HG03442 (cell line): ENCODE measurements around the gene TMEM89.
A peak's percentile ranks its signal among the peaks of the same experiment; 100 is the strongest.

Experiments used
- ATAC-seq: cut with Tn5 transposase; IDR thresholded peaks from one replicate; pipeline ENCODE4 v1.9.1; 2021; ENCODE audit warnings: mild to moderate bottlenecking, moderate library complexity; ENCODE audit not compliant: unreplicated experiment

Gene TMEM89

DNA sequence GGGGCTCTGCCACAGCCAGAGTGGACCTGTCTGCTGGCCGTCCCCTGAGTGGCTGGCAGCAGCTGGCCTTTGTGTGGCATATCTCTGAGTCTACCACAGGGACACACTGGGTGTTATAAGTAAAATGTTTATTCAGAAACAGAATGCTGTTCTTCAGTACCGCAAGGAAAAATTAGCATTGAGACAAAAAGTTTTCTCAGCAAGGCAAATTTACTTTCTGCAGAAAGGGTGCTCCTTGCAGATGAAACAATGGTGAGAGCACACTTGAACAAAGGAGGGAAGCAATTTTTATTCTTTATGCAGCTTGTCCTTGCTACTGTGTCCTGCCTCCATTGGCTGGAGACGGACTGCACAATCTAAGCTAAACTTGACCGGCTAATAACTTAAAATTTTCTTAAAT, 4.0 kb downstream of the TMEM89 start:
- no peak for ATAC-seq

DNA sequence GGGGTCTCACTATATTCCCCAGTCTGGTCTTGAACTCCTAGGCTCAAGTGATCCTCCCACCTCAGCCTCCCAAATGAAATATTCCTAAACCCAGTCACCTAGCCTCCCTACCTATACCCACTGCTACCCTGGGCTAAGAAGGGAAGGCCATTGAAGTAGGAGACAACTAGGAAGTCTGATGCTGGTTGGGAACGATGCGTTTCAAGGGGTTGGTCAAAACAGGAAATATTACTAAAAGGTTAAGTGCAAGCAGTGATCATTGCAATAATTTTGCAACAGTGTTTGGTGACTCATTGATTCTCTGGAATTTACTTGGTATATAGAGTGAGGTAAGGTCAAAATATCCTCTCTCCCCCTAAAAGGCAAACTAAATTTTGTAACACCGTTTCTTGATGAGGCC, 7.5 kb downstream of the TMEM89 start:
- ATAC-seq = no peak

GRCh38 chr3:48612309-48612708, 9.3 kb downstream of the TMEM89 start:
- no peak for ATAC-seq

- ATAC-seq = peak; percentile 94
These were observed 12.2 kb downstream of the TMEM89 start, which contains the start of gene UQCRC1 for GRCh38 chr3:48609088-48610005. TSS of gene UQCRC1 (minus strand) at chr3:48609646. CDS start at chr3:48609620, 26 bp downstream.

DNA sequence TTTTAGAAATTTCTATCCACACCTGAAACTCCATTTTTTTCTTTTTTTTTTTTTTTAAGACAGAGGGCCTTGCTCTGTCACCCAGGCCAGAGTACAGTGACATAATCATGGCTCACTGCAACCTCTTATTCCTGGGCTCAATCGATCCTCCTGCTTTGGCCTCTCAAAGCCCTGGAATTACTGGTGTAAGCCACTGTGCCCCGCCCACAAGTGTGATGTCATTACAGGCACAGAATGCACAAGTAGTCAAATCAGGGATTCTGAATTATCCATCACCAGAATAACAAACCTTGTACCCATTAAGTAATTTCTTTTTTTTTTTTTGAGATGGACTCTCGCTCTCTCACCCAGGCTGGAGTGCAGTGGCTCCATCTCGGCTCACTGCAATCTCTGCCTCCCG, 14.1 kb downstream of the TMEM89 start:
- no peak for ATAC-seq

DNA sequence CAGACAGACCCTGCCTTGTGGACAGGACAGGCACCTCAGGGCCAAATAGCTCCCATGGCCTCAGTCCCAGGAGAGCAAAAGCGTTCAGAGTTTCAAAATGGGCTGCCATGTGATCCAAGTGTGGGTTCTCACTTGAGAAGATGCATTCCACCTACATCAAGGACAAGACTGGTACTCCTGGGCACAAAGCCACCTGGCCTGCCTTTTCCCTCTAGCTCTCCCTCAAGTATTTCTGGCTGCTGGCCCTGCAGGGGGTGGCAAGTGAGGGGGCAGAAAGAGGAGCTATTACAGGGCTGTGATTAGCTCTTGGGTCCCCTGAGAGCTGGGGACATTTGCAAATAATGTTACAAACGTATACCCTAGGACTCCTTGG, 20.0 kb downstream of the TMEM89 start:
- ATAC-seq = no peak

GRCh38 chr3:48600711-48601621, 20.6 kb downstream of the TMEM89 start:
- ATAC-seq = no peak

DNA sequence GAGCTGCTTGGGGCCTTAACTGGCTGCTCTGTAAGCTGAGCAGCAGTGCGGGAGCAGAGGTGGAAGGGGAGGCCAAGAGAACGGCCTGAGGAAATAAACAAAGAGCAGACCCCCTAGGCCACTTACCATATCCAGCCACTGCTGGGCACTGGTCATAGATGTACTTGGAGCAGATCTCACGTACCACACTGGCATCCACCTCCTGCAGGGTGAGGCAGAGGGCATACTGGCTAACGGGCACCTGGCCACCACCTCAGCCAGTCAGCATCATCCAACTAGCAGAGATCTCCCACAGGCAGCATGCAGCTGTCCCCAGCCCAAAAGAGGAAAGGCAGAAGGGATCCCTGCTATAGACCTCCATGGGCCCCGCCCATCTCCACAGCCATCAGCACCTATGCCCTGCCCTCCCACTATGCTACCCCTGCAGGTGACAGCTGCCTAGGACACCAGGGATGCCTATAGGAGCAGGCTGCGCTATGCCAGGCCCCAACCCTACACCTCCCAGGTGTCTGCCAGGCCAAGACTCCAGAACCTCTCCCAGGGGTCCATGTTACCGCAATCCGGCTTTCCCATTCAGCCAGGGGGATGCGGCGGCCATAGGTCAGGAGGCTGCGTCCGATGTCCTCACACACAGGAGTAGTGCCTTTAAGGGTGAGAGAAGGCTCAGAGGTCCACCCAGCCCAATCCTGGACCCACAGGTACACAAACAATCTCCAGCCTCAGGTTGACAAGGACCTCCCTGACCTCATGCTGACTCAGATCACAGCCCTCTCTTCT, 21.9 kb downstream of the TMEM89 start:
- ATAC-seq = no peak

DNA sequence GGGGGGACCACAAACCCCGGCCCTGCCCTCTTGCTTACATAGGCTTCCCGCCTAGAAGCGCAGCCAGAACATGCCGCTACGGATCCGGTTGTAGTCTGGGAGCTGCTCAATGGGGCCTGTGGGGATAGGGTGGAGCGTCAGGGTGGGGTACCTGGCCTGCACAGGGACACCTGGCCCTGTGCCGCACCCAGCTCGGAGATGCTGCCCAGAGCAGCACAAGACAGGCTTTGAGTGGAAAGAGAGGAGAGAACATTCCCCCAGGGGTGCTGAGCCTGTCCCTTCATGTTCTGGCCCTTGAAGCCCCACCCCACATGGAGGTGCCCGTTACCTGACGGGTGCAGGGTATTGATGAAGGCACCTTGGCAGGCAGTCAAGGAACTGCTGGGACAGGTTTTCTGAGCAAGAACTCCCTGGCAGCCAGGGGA, 22.5 kb downstream of the TMEM89 start:
- ATAC-seq = no peak

GRCh38 chr3:48598323-48599076, 23.1 kb downstream of the TMEM89 start:
- no peak for ATAC-seq

- no peak for ATAC-seq
These were observed 24.2 kb downstream of the TMEM89 start for GRCh38 chr3:48597408-48597800.

DNA sequence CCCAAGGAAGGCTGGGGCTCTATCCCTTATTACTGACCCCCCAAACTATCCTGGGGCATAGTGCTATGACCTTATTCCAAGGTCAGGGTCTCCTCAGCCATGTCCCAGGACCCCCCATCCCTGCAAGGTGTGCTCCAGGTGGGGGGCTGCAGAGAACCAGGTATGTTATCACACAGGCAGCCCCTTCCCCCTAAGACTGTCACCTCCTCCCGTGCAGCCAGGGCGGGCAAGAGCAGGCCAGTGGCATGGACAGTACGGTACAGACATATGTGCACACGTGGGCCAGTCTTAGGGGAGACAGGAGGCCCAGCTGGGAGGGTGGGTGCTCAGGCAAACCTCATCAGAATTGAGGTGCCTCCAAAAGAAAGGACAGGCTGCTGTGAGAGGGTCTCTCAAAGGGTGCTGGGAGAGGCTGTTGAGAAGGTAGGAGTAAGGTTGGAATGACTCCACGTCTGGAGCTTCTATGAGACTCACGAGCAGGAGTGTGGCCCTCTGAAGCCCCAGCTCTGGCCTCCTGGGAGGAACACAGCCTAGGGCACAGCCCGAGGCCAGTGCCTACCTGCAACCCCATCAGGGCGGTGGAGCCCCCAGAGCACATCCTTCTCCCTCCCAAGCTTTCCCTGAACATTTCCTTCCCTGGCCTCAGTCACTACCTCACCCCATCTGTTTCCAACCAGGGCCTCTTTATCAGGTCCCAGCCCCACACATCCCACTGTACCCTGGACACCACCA, 24.7 kb downstream of the TMEM89 start:
- ATAC-seq = no peak

GRCh38 chr3:48596157-48596556, 25.4 kb downstream of the TMEM89 start:
- ATAC-seq = no peak

DNA sequence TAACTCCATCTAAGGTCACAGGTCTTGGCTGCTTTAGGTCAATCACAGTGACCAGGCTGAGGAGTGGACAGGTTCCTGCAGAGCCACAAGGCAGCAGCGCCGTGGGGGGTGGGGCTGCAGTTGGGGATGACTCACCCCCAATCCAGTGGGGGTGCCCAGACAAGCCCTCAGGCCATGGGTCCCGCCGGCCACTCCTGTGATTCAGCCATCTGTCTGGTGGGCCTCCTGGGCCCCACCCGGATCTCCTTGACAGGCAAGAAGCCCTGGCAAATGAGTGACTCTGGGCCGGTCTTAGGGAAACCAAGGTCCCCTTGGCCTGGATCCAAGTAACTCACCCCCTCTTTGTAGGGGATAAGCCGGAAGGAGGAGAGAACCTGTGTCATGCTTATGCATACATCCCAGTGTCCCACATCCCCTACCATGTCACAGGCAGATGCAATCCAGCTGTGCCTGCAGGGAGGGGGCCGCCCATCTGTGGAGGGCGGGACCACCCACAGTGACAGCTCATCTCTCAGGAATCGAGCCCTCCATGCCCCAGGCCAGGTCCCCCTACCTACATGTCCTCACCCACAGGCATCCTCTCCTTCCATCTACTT, 25.9 kb downstream of the TMEM89 start:
- ATAC-seq = no peak

DNA sequence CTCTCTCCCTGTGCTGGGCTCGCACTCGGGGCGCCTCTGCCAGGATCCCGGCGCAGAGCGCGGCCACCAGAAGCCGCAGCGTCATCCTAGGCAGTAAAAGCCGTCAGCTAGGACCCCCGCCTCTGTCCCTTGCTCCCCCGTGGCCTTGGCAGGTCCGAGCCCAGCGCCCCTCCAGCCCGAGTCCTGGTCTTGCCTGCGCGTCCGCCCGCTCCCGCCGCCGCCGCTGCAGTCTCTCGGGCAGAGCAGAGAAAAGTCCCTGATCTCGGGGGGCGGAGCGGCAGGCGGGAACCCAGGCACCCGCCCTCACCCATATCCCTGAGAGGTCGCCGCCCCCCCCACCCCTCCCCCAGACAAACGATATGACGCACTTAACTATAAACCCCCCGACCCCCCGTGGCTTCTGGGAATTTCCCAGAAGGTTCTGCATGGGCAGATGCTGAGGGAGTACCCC, 26.5 kb downstream of the TMEM89 start, which contains the start of gene COL7A1:
COL7A1 (minus strand) TSS at position 255 of the 451 bp plus-strand sequence; CDS start at position 85, 170 bp downstream.
- no peak for ATAC-seq

GRCh38 chr3:48594417-48595049, 27.0 kb downstream of the TMEM89 start:
- no peak for ATAC-seq

DNA sequence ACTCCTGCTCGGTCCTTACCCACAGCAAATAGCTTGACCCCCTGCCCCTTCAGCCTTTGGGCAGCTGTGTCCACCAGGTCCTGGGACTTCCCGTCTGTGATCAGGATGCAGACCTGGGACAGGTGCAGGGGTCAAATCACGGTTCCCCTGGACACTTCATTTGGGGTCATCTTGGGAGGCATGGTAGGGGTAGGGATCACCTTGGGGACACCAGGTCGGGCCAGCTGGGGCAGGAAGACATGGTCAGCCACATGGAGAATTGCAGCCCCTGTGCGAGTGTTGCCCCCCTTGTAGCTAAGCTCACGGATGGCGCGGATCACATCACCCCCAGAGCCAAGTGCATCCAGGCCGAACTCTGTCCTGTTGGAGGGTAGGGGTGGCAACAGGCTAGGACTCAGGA, 28.2 kb downstream of the TMEM89 start:
- ATAC-seq = no peak

- no peak for ATAC-seq
These were observed 29.0 kb downstream of the TMEM89 start for GRCh38 chr3:48592519-48593087.
